ENCODE measurements around the gene NEMP1. TPM values are rescaled to one million over a fixed set of nuclear protein-coding genes. Genes with fewer than 3 reads are reported as not detected.
A peak's percentile ranks its signal among the peaks of the same experiment; 100 is the strongest.

The NEMP1 gene
- total and polyA plus RNA-seq, 10 of the 15 experiments (the other 5 are each of a cell fraction or from before 2014, with no cell fraction given), result 4.0 to 45.9 (median 19.8) TPM

- no peaks in the 10 kb centered on the region for H3K27me3 ChIP-seq (replicated peaks in 1 of 2; ENCODE audit: control insufficient read depth in 2 of 2, insufficient read depth in 2 of 2, low read length in 1 of 2)
- H3K79me2 ChIP-seq (ENCODE audit: control insufficient read depth, insufficient read depth, low read length), result peaks cover 22% of the 10 kb centered on the region
- H3K4me1 ChIP-seq (ENCODE audit: control insufficient read depth, insufficient read depth, low read length), result peaks cover 23% of the 10 kb centered on the region
- DNase-seq (ENCODE audit: low read depth, low spot score), result no peak
- H4K20me1 ChIP-seq (ENCODE audit: control insufficient read depth, insufficient read depth), result no peaks in the 10 kb centered on the region
- 3% methylated on average over 14 of the region's 14 CpGs for WGBS (ENCODE audit: insufficient coverage, insufficient replicate concordance, low lambda C conversion rate, missing lambda C conversion rate)
- H3K27ac ChIP-seq (ENCODE audit: control insufficient read depth, insufficient read depth), result peak overlapping the region; percentile 98
- H3K9me3 ChIP-seq (replicated peaks; ENCODE audit: control insufficient read depth, insufficient read depth, low read length), result no peaks in the 10 kb centered on the region
- peak overlapping the region; percentile 95 for H3K9ac ChIP-seq (ENCODE audit: control insufficient read depth, insufficient read depth, low read length)
- POLR2A ChIA-PET, result interaction anchor here (0.6 to 5.1 kb wide), 6 partner anchors 8 to 24 kb away, joined by 3 to 41 read pairs (median 4); partner anchors contain the start of genes NEMP1 and STAT6
- FAIRE-seq, result peak; percentile 59
- peaks cover 2 to 3% of the 10 kb centered on the region in 2 experiments; a peak in 3 of 4 replicates for H3K36me3 ChIP-seq (ENCODE audit: control insufficient read depth in 2 of 2, insufficient read depth in 2 of 2, low read length in 1 of 2)
- intact Hi-C loops (cut with micrococcal nuclease; ENCODE audit: unreplicated experiment) (loop anchor here (1.0 to 5.0 kb wide), 4 partner anchors 7 to 449 kb away; partner anchors contain the start of genes PTGES3 and STAT6), in situ Hi-C loops (cut with MboI) (loop anchor here (10.0 kb wide), 1 partner anchor 452 kb away; the partner anchor contains the start of gene BAZ2A)
- BruUV-seq (replicated peaks), result TSS peak; percentile 91
- ATAC-seq, result peak; percentile 10
- H3K4me2 ChIP-seq (ENCODE audit: control insufficient read depth, insufficient read depth), result peak overlapping the region; percentile 82
- SMC1A ChIA-PET (ENCODE audit: uncharacterized antibody, unreplicated experiment), result interaction anchor here (4.5 kb wide), 1 partner anchor 25 kb away, joined by 29 read pairs; the partner anchor contains the start of gene STAT6
- RAD21 ChIA-PET (ENCODE audit: unreplicated experiment), result interaction anchor here (1.0 to 8.8 kb wide), 4 partner anchors 8 to 24 kb away, joined by 3 to 199 read pairs (median 20); partner anchors contain the start of genes NEMP1 and STAT6
- peak overlapping the region; percentile 95 for H3K4me3 ChIP-seq
- peak overlapping the region; percentile 2 for H2AFZ ChIP-seq (ENCODE audit: control insufficient read depth, low read depth, low read length)
- CTCF ChIA-PET, result interaction anchor here (1.0 to 9.0 kb wide), 4 partner anchors 7 to 24 kb away, joined by 3 to 144 read pairs (median 40); partner anchors contain the start of genes NEMP1 and STAT6
- 0 out of 2 replicates have a peak, but pooled peaks have one; percentile 38 for TF ChIP-seq SMARCA5 (IDR thresholded peaks at IDR 0.05)
- peak; percentile 25; the same call in 1 of the 2 replicates for TF ChIP-seq BMI1 (IDR thresholded peaks at IDR 0.05; ENCODE audit: borderline replicate concordance)
- TF ChIP-seq, protein P1, sequence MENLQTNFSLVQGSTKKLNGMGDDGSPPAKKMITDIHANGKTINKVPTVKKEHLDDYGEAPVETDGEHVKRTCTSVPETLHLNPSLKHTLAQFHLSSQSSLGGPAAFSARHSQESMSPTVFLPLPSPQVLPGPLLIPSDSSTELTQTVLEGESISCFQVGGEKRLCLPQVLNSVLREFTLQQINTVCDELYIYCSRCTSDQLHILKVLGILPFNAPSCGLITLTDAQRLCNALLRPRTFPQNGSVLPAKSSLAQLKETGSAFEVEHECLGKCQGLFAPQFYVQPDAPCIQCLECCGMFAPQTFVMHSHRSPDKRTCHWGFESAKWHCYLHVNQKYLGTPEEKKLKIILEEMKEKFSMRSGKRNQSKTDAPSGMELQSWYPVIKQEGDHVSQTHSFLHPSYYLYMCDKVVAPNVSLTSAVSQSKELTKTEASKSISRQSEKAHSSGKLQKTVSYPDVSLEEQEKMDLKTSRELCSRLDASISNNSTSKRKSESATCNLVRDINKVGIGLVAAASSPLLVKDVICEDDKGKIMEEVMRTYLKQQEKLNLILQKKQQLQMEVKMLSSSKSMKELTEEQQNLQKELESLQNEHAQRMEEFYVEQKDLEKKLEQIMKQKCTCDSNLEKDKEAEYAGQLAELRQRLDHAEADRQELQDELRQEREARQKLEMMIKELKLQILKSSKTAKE (IDR thresholded peaks at IDR 0.05; ENCODE audit: low read depth, poor library complexity, severe bottlenecking), result peak; percentile 22
- TF ChIP-seq SMAD5 (IDR thresholded peaks at IDR 0.05; ENCODE audit: low read depth), result 0 out of 2 replicates have a peak, but pooled peaks have one; percentile 23
- TF ChIP-seq NBN (IDR thresholded peaks at IDR 0.05), result peak; percentile 54; the same call in 1 of the 2 replicates
- TF ChIP-seq RELA (IDR thresholded peaks at IDR 0.05; ENCODE audit: borderline replicate concordance, partially characterized antibody), result no peak
- 0 out of 2 replicates have a peak, but pooled peaks have one; percentile 27 for TF ChIP-seq STAT3 (IDR thresholded peaks at IDR 0.05; ENCODE audit: low read depth, low read length)
- peak; percentile 12; the same call in 1 of the 2 replicates for TF ChIP-seq GATAD2B (conservative IDR thresholded peaks at IDR 0.05; ENCODE audit: low read depth)
- no peak for TF ChIP-seq WRNIP1 (IDR thresholded peaks at IDR 0.05; ENCODE audit: borderline replicate concordance, low read depth, low read length)
- peak; percentile 40; the same call in 1 of the 2 replicates for TF ChIP-seq TBL1XR1 (IDR thresholded peaks at IDR 0.05; ENCODE audit: low read depth, low read length)
- TF ChIP-seq YY1 (IDR thresholded peaks at IDR 0.05; ENCODE audit: low read depth, low read length), result 0 out of 2 replicates have a peak, but pooled peaks have one; percentile 33
- 0 out of 2 replicates have a peak, but pooled peaks have one; percentile 51 for TF ChIP-seq E2F4 (IDR thresholded peaks at IDR 0.05; ENCODE audit: low read depth, low read length)
- no peak; the same call in 1 of the 2 replicates for TF ChIP-seq SMC3 (IDR thresholded peaks at IDR 0.05; ENCODE audit: borderline replicate concordance, low read length)
- 0 out of 2 replicates have a peak, but pooled peaks have one; percentile 2 for TF ChIP-seq TCF12 (IDR thresholded peaks at IDR 0.05; ENCODE audit: low read depth, low read length)
- TF ChIP-seq IKZF1 (conservative IDR thresholded peaks at IDR 0.05), result peak; percentile 60; the same call in 1 of the 2 replicates
- peak; percentile 16; the same call in 1 of the 2 replicates for TF ChIP-seq CHD1 (IDR thresholded peaks at IDR 0.05; ENCODE audit: low read depth, low read length)
- TF ChIP-seq, protein P2, sequence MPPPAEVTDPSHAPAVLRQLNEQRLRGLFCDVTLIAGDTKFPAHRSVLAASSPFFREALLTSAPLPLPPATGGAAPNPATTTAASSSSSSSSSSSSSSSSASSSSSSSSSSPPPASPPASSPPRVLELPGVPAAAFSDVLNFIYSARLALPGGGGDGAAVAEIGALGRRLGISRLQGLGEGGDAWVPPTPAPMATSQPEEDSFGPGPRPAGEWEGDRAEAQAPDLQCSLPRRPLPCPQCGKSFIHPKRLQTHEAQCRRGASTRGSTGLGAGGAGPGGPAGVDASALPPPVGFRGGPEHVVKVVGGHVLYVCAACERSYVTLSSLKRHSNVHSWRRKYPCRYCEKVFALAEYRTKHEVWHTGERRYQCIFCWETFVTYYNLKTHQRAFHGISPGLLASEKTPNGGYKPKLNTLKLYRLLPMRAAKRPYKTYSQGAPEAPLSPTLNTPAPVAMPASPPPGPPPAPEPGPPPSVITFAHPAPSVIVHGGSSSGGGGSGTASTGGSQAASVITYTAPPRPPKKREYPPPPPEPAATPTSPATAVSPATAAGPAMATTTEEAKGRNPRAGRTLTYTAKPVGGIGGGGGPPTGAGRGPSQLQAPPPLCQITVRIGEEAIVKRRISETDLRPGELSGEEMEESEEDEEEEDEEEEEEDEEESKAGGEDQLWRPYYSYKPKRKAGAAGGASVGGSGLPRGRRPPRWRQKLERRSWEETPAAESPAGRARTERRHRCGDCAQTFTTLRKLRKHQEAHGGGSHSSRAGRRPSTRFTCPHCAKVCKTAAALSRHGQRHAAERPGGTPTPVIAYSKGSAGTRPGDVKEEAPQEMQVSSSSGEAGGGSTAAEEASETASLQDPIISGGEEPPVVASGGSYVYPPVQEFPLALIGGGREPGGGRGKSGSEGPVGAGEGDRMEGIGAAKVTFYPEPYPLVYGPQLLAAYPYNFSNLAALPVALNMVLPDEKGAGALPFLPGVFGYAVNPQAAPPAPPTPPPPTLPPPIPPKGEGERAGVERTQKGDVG (CRISPR knock-in tag; IDR thresholded peaks at IDR 0.05), result no peak
These were observed 8.0 kb upstream of the NEMP1 start for GRCh38 chr12:57086493-57087009.
